ENCODE data around the gene CTDSPL.

DNA sequence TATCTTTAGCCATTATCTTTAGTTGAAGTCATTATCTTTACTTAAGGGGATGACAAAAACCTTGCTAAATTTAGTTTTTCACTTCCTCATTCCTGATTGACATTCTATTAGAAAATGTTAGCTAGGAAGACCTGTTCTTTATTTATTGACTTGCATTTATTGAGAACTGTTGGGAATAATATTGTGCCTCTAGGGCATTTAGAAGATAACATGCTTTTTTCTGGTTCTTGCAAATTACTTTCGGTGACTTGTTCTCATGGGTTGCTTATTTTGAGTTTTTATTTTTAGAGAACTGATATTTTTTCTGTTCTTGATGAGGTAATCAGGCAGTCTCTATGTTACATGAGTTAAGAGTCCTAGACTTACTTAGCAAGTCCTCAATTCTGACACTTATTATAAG is 48.3 kb upstream of the CTDSPL start:
- TF ChIP-seq MXI1 (IDR thresholded peaks at IDR 0.05; ENCODE audit: low read depth, low read length), result no peak
- TF ChIP-seq, protein P1, sequence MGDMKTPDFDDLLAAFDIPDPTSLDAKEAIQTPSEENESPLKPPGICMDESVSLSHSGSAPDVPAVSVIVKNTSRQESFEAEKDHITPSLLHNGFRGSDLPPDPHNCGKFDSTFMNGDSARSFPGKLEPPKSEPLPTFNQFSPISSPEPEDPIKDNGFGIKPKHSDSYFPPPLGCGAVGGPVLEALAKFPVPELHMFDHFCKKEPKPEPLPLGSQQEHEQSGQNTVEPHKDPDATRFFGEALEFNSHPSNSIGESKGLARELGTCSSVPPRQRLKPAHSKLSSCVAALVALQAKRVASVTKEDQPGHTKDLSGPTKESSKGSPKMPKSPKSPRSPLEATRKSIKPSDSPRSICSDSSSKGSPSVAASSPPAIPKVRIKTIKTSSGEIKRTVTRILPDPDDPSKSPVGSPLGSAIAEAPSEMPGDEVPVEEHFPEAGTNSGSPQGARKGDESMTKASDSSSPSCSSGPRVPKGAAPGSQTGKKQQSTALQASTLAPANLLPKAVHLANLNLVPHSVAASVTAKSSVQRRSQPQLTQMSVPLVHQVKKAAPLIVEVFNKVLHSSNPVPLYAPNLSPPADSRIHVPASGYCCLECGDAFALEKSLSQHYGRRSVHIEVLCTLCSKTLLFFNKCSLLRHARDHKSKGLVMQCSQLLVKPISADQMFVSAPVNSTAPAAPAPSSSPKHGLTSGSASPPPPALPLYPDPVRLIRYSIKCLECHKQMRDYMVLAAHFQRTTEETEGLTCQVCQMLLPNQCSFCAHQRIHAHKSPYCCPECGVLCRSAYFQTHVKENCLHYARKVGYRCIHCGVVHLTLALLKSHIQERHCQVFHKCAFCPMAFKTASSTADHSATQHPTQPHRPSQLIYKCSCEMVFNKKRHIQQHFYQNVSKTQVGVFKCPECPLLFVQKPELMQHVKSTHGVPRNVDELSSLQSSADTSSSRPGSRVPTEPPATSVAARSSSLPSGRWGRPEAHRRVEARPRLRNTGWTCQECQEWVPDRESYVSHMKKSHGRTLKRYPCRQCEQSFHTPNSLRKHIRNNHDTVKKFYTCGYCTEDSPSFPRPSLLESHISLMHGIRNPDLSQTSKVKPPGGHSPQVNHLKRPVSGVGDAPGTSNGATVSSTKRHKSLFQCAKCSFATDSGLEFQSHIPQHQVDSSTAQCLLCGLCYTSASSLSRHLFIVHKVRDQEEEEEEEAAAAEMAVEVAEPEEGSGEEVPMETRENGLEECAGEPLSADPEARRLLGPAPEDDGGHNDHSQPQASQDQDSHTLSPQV (IDR thresholded peaks at IDR 0.05), result no peak
- TF ChIP-seq, protein P2, sequence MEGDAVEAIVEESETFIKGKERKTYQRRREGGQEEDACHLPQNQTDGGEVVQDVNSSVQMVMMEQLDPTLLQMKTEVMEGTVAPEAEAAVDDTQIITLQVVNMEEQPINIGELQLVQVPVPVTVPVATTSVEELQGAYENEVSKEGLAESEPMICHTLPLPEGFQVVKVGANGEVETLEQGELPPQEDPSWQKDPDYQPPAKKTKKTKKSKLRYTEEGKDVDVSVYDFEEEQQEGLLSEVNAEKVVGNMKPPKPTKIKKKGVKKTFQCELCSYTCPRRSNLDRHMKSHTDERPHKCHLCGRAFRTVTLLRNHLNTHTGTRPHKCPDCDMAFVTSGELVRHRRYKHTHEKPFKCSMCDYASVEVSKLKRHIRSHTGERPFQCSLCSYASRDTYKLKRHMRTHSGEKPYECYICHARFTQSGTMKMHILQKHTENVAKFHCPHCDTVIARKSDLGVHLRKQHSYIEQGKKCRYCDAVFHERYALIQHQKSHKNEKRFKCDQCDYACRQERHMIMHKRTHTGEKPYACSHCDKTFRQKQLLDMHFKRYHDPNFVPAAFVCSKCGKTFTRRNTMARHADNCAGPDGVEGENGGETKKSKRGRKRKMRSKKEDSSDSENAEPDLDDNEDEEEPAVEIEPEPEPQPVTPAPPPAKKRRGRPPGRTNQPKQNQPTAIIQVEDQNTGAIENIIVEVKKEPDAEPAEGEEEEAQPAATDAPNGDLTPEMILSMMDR (IDR thresholded peaks at IDR 0.05 in 2 of 3, conservative IDR thresholded peaks at IDR 0.05 in 1 of 3; ENCODE audit: control insufficient read depth in 2 of 3, extremely low read depth in 1 of 3, insufficient read depth in 1 of 3, low read depth in 3 of 3, low read length in 3 of 3), result no peak
- TF ChIP-seq HDAC2 (IDR thresholded peaks at IDR 0.05), result no peak
- TF ChIP-seq RAD21 (IDR thresholded peaks at IDR 0.05; ENCODE audit: insufficient read depth, low read depth, low read length), result no peak
- TF ChIP-seq, protein P3, sequence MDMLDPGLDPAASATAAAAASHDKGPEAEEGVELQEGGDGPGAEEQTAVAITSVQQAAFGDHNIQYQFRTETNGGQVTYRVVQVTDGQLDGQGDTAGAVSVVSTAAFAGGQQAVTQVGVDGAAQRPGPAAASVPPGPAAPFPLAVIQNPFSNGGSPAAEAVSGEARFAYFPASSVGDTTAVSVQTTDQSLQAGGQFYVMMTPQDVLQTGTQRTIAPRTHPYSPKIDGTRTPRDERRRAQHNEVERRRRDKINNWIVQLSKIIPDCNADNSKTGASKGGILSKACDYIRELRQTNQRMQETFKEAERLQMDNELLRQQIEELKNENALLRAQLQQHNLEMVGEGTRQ (IDR thresholded peaks at IDR 0.05; ENCODE audit: borderline replicate concordance, low read depth, low read length), result no peak
- no peak for TF ChIP-seq CBFB (IDR thresholded peaks at IDR 0.05; ENCODE audit: low read depth)
- TF ChIP-seq POLR2A (IDR thresholded peaks at IDR 0.05; ENCODE audit: low read depth, low read length), result no peak
- TF ChIP-seq POLR2AphosphoS5 (IDR thresholded peaks at IDR 0.05; ENCODE audit: low read length), result no peak
- TF ChIP-seq, protein P4, sequence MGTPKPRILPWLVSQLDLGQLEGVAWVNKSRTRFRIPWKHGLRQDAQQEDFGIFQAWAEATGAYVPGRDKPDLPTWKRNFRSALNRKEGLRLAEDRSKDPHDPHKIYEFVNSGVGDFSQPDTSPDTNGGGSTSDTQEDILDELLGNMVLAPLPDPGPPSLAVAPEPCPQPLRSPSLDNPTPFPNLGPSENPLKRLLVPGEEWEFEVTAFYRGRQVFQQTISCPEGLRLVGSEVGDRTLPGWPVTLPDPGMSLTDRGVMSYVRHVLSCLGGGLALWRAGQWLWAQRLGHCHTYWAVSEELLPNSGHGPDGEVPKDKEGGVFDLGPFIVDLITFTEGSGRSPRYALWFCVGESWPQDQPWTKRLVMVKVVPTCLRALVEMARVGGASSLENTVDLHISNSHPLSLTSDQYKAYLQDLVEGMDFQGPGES (IDR thresholded peaks at IDR 0.05), result no peak
- TF ChIP-seq RCOR1 (conservative IDR thresholded peaks at IDR 0.05; ENCODE audit: low read depth, low read length), result no peak
- no peak for TF ChIP-seq MYC (IDR thresholded peaks at IDR 0.05; ENCODE audit: insufficient read depth, insufficient read length, insufficient replicate concordance, low read length, severe bottlenecking)
- no peak for TF ChIP-seq RFX5 (IDR thresholded peaks at IDR 0.05; ENCODE audit: low read depth, low read length)
- no peak for TF ChIP-seq BHLHE40 (IDR thresholded peaks at IDR 0.05; ENCODE audit: borderline replicate concordance in 1 of 2, low read depth in 2 of 2, low read length in 1 of 2)

All from GM12878 (cell line).